Large intestine (tissue), 3 donors: ENCODE data around the gene LRMDA. TPM values are rescaled to one million over a fixed set of nuclear protein-coding genes. Genes with fewer than 3 reads are reported as not detected.
A peak's percentile ranks its signal among the peaks of the same experiment; 100 is the strongest.

Experiments used
- DNase-seq, 2 donors: peaks; one replicate each; pipeline versions ENCODE4 v3.0.0 to v3.0.0-alpha.2; 2013
- H3K27ac ChIP-seq: one replicate; pipeline ENCODE4 v1.5.1; 2013; ENCODE audit warnings: low read length
- H3K27me3 ChIP-seq: 2 replicates; pipeline ENCODE4 v1.6.1; 2013; ENCODE audit warnings: low read length; ENCODE audit not compliant: control insufficient read depth, insufficient read depth
- H3K36me3 ChIP-seq: 2 replicates; pipeline ENCODE4 v1.6.1; 2013; ENCODE audit warnings: low read length; ENCODE audit not compliant: control insufficient read depth, insufficient read depth
- H3K4me1 ChIP-seq: one replicate; pipeline ENCODE4 v1.6.1; 2013; ENCODE audit warnings: low read length; ENCODE audit not compliant: control insufficient read depth, insufficient read depth
- H3K4me3 ChIP-seq: one replicate; pipeline ENCODE4 v1.5.1; 2013; ENCODE audit warnings: low read length
- H3K9me3 ChIP-seq: one replicate; pipeline ENCODE4 v1.6.1; 2013; ENCODE audit warnings: mild to moderate bottlenecking, low read depth, low read length, moderate library complexity; ENCODE audit not compliant: control insufficient read depth
- WGBS: methylation state at CpG from one replicate; pipeline ENCODE4 v1.1.5; 2013; ENCODE audit warnings: low lambda C conversion rate; ENCODE audit not compliant: insufficient coverage; 5-methylcytosine and 5-hydroxymethylcytosine counted together
- polyA plus RNA-seq: library from polyadenylated mRNA; unstranded; fragments of 120-200 nt; gene quantifications from one replicate; pipeline ENCODE4 v1.2.1, GENCODE V29; 2013

LRMDA gene
- polyA plus RNA-seq, 1 donor: 5.3 TPM

- Histone ChIP-seq H3K4me3 (no peak overlapping the region), H3K36me3 (no peaks in the 10 kb centered on the region), H3K27ac (peak overlapping the region; percentile 45), H3K9me3 (no peaks in the 10 kb centered on the region), H3K27me3 (no peaks in the 10 kb centered on the region), H3K4me1 (peaks cover 16% of the 10 kb centered on the region)
- no CpG with 5 or more reads among the region's 4 CpGs for WGBS
- DNase-seq: peak; percentile 48 to 80
Observed at GRCh38 chr10:75495434-75496190, 64.2 kb downstream of the LRMDA start.

GRCh38 chr10:75496191-75496567 is 64.8 kb downstream of the LRMDA start:
- H3K27me3 ChIP-seq: no peaks in the 10 kb centered on the region
- no peak overlapping the region for H3K27ac ChIP-seq
- H3K4me1 ChIP-seq: peaks cover 16% of the 10 kb centered on the region
- WGBS: no CpG with 5 or more reads among the region's 1 CpG
- H3K9me3 ChIP-seq: no peaks in the 10 kb centered on the region
- no peak for DNase-seq
- H3K4me3 ChIP-seq: no peak overlapping the region
- H3K36me3 ChIP-seq: no peaks in the 10 kb centered on the region

GRCh38 chr10:75497997-75498883 is 66.8 kb downstream of the LRMDA start:
- Histone ChIP-seq H3K36me3 (no peaks in the 10 kb centered on the region), H3K27me3 (no peaks in the 10 kb centered on the region), H3K27ac (no peak overlapping the region), H3K4me1 (peaks cover 23% of the 10 kb centered on the region), H3K9me3 (no peaks in the 10 kb centered on the region), H3K4me3 (no peak overlapping the region)
- DNase-seq: peak; percentile 16 to 54
- 40% methylated on average over 1 of the region's 15 CpGs for WGBS

GRCh38 chr10:75498884-75499350 is 67.5 kb downstream of the LRMDA start:
- H3K27ac ChIP-seq: no peak overlapping the region
- peaks cover 23% of the 10 kb centered on the region for H3K4me1 ChIP-seq
- no peak overlapping the region for H3K4me3 ChIP-seq
- no peaks in the 10 kb centered on the region for H3K9me3 ChIP-seq
- DNase-seq: no peak
- no peaks in the 10 kb centered on the region for H3K27me3 ChIP-seq
- H3K36me3 ChIP-seq: no peaks in the 10 kb centered on the region
- WGBS: no CpG with 5 or more reads among the region's 5 CpGs

- H3K36me3 ChIP-seq: no peaks in the 10 kb centered on the region
- H3K4me1 ChIP-seq: peaks cover 22% of the 10 kb centered on the region
- H3K4me3 ChIP-seq: no peak overlapping the region
- no peaks in the 10 kb centered on the region for H3K27me3 ChIP-seq
- WGBS: 20% methylated on average over 1 of the region's 4 CpGs
- H3K27ac ChIP-seq: no peak overlapping the region
- no peaks in the 10 kb centered on the region for H3K9me3 ChIP-seq
- DNase-seq: no peak
Observed at GRCh38 chr10:75499556-75500160, 68.2 kb downstream of the LRMDA start.

- Histone ChIP-seq H3K4me3 (no peak overlapping the region), H3K4me1 (peaks cover 9% of the 10 kb centered on the region), H3K9me3 (no peaks in the 10 kb centered on the region), H3K27me3 (no peaks in the 10 kb centered on the region), H3K36me3 (no peaks in the 10 kb centered on the region), H3K27ac (no peak overlapping the region)
- DNase-seq: peak in 1 of 2 donors; percentile 24
- WGBS: 40% methylated on average over 1 of the region's 3 CpGs
Observed at GRCh38 chr10:75502389-75502788, 71.0 kb downstream of the LRMDA start.

GRCh38 chr10:75502838-75503237 is 71.4 kb downstream of the LRMDA start:
- DNase-seq: no peak
- Histone ChIP-seq H3K4me3 (no peak overlapping the region), H3K9me3 (no peaks in the 10 kb centered on the region), H3K36me3 (no peaks in the 10 kb centered on the region), H3K27me3 (no peaks in the 10 kb centered on the region), H3K4me1 (peaks cover 11% of the 10 kb centered on the region), H3K27ac (no peak overlapping the region)

GRCh38 chr10:75505293-75505692 is 73.9 kb downstream of the LRMDA start:
- Histone ChIP-seq H3K36me3 (no peaks in the 10 kb centered on the region), H3K4me3 (no peak overlapping the region), H3K27me3 (no peaks in the 10 kb centered on the region), H3K27ac (no peak overlapping the region), H3K9me3 (no peaks in the 10 kb centered on the region), H3K4me1 (peaks cover 24% of the 10 kb centered on the region)
- no CpG with 5 or more reads among the region's 1 CpG for WGBS
- no peak for DNase-seq

GRCh38 chr10:75505840-75506506 is 74.5 kb downstream of the LRMDA start:
- no CpG with 5 or more reads among the region's 3 CpGs for WGBS
- Histone ChIP-seq H3K27ac (no peak overlapping the region), H3K4me3 (no peak overlapping the region), H3K9me3 (no peaks in the 10 kb centered on the region), H3K27me3 (no peaks in the 10 kb centered on the region), H3K36me3 (no peaks in the 10 kb centered on the region), H3K4me1 (peaks cover 24% of the 10 kb centered on the region)
- DNase-seq: no peak

GRCh38 chr10:75506930-75507329 is 75.5 kb downstream of the LRMDA start:
- no peak overlapping the region for H3K4me3 ChIP-seq
- no peak overlapping the region for H3K27ac ChIP-seq
- DNase-seq: no peak
- WGBS: no CpG with 5 or more reads among the region's 4 CpGs
- H3K36me3 ChIP-seq: no peaks in the 10 kb centered on the region
- peaks cover 24% of the 10 kb centered on the region for H3K4me1 ChIP-seq
- H3K9me3 ChIP-seq: no peaks in the 10 kb centered on the region
- no peaks in the 10 kb centered on the region for H3K27me3 ChIP-seq
